Mucosa of stomach (tissue), 1 donor: ENCODE results near the gene MTERF1.

Experiments
- H3K27me3 ChIP-seq: one replicate; pipeline ENCODE4 v1.7.0; 2013; ENCODE audit warnings: mild to moderate bottlenecking, low read length; ENCODE audit not compliant: control insufficient read depth, insufficient read depth
- H3K36me3 ChIP-seq: one replicate; pipeline ENCODE4 v1.7.0; 2013; ENCODE audit warnings: low read length; ENCODE audit not compliant: control insufficient read depth, insufficient read depth
- H3K4me1 ChIP-seq: one replicate; pipeline ENCODE4 v1.7.0; 2013; ENCODE audit warnings: mild to moderate bottlenecking, low read length; ENCODE audit not compliant: control insufficient read depth, insufficient read depth
- H3K4me3 ChIP-seq: one replicate; pipeline ENCODE4 v1.7.0; 2013; ENCODE audit warnings: low read length
- H3K9ac ChIP-seq: one replicate; pipeline ENCODE4 v1.7.0; 2013; ENCODE audit warnings: mild to moderate bottlenecking, low read length, moderate library complexity
- H3K9me3 ChIP-seq: one replicate; pipeline ENCODE4 v1.7.0; 2013; ENCODE audit warnings: mild to moderate bottlenecking, low read length, moderate library complexity; ENCODE audit not compliant: control insufficient read depth
- donor health status: Pancreatic carcinoma.

MTERF1 gene

DNA sequence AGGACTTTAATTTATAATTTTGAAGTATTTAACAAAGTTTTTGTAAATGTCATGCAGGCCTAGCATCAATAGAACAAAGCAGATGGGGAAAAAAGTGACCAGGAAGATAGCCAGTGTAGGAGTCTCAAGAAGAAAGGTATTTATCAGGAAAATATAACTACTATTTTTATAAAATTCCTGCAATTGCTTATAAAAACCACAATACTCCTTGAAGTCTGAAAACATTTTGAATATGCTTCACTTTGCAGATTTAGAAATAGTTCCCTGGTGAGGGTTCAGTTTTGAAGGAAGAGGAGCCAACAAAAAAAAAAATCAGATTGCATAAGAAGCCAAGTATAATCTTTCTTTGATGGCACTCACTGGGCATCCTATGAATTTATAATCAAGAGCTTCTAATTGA lies 34.1 kb downstream of the MTERF1 start:
- Histone ChIP-seq H3K27me3 (no peaks in the 10 kb centered on the region), H3K36me3 (no peaks in the 10 kb centered on the region), H3K9ac (no peak overlapping the region), H3K4me1 (no peaks in the 10 kb centered on the region), H3K9me3 (no peaks in the 10 kb centered on the region), H3K4me3 (no peak overlapping the region)

DNA sequence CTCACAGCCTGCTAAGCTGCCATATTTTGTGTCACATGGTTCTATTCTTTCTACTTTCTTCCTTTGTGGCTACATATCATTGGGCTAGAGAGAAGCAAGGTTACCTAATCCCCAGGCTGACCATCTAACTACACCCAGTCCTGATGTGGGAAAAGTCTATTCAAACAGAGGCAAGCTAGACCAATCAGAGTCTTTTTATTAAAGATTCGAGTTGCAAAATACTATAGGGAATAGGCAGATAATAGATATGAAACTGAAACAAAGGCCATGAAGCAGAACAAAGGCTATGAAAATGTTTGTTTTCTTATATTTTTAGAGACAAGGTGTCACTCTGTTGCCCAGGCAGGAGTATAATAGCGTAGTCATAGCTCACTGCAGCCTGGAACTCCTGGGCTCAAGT lies 36.7 kb downstream of the MTERF1 start:
- Histone ChIP-seq H3K9ac (no peak overlapping the region), H3K36me3 (no peaks in the 10 kb centered on the region), H3K9me3 (no peaks in the 10 kb centered on the region), H3K4me3 (no peak overlapping the region), H3K4me1 (no peaks in the 10 kb centered on the region), H3K27me3 (no peaks in the 10 kb centered on the region)

DNA sequence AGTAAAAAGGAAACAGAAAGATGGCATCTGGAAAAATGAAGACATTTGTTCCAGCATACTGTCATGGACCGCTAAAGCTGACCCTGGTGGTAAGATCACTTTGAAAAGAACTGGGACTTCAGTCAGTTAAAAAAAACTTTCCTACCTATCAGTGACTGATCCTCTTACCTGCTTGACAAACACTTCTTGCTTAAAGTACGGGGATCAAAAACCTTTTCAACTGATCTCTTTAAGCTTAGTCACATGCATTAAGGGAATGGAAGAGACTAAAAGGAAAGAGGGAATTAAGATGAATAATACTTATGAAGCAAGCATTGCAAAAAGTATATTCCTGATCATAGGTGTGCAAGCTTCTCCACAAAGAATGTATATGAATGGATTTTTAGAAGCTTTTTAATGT lies 42.1 kb downstream of the MTERF1 start:
- H3K4me3 ChIP-seq: no peak overlapping the region
- no peaks in the 10 kb centered on the region for H3K4me1 ChIP-seq
- no peak overlapping the region for H3K9ac ChIP-seq
- no peaks in the 10 kb centered on the region for H3K27me3 ChIP-seq
- no peaks in the 10 kb centered on the region for H3K36me3 ChIP-seq
- no peaks in the 10 kb centered on the region for H3K9me3 ChIP-seq

DNA sequence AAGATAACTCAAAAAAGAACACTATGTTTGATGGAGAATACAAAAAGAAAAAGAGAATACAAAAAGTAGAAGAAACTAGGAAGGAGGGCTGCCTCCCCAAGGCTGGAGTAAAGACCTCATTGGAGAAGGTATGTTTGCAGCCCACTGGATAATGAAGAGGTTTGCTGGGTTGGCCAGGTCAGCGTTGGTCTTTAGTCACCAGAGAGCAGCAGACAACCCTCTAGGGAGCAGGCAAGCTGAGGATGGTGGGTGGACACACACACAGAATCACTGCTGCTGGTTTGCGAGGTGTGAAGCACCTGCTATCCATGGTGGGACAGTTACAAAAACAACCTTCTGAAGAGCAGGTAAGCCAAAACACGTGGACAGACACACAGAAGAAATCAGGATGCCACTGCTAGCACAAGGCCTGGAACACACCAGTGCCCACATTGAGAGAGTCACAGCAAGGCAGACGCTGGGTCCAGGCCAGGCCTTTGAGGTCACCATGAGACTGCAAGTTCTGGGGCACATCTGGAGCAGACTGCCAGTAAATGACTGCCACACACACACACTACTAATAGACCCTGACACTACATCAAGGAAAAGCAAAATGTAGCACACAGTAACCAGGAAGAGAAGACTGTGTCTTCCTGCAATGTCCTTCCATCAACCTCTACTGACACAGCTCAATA lies 43.0 kb downstream of the MTERF1 start:
- Histone ChIP-seq H3K4me1 (no peaks in the 10 kb centered on the region), H3K36me3 (no peaks in the 10 kb centered on the region), H3K27me3 (no peaks in the 10 kb centered on the region), H3K4me3 (no peak overlapping the region), H3K9ac (no peak overlapping the region), H3K9me3 (no peaks in the 10 kb centered on the region)

DNA sequence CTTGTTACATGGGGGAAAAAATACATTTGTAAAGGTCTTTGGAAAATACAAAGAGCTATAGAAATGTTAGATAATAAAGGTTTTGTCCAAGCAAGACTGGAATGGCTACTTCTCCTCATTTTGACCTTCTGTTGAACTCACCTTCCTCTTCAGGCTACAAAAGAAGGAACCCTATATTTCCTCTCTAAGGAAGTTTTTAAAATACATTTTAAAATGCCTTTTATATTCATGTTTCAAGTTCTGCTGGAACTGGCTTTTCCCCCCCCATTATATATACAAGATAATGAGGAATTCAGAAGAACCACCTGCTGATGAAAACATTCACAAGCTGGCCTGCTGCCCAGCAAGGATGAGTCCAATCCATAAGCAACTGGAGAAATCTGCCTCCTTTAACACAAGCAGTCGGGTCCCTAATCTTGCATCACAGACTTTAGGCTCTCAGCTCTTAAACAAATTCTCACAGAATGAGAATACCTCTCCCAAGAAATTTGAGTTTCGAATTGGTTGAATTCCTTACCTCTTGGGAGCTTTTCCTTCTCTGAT lies 44.6 kb downstream of the MTERF1 start:
- H3K9me3 ChIP-seq: no peaks in the 10 kb centered on the region
- no peak overlapping the region for H3K9ac ChIP-seq
- H3K27me3 ChIP-seq: no peaks in the 10 kb centered on the region
- no peaks in the 10 kb centered on the region for H3K4me1 ChIP-seq
- H3K36me3 ChIP-seq: no peaks in the 10 kb centered on the region
- H3K4me3 ChIP-seq: no peak overlapping the region

DNA sequence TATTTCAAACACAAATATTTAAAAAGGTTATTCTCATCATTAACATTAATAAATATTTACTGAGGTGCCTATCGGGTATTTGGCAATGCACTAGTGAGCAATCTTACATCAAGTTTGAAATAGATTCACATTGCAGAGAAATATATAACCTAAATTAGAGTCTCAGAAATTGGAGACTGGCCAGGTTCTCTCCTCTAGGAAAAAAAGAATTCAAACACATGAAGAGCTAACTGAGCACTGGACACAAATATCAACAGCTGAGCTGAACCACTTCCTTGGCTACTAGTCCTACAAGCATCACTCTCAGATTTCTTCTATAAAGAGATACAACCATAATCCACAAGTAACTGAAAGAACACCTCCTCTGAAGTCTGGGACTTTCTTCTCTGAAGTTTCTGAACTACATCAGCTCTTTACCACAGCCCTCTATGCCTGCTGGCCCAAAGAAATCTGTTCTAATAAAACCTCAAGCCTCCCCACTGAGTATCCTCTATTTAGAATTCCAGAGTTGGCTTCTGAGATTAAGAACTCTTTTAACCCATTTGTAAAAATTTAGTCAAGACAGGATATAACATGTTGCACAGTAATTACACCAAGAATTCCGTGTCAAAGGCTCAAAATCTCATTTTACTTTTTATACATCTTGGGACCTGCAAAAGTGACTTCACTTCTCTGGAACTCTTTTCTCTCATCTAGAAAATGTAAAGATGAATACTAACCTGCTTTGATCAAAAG lies 45.2 kb downstream of the MTERF1 start:
- H3K9me3 ChIP-seq: no peaks in the 10 kb centered on the region
- no peaks in the 10 kb centered on the region for H3K4me1 ChIP-seq
- no peaks in the 10 kb centered on the region for H3K27me3 ChIP-seq
- H3K9ac ChIP-seq: no peak overlapping the region
- no peaks in the 10 kb centered on the region for H3K36me3 ChIP-seq
- H3K4me3 ChIP-seq: no peak overlapping the region

DNA sequence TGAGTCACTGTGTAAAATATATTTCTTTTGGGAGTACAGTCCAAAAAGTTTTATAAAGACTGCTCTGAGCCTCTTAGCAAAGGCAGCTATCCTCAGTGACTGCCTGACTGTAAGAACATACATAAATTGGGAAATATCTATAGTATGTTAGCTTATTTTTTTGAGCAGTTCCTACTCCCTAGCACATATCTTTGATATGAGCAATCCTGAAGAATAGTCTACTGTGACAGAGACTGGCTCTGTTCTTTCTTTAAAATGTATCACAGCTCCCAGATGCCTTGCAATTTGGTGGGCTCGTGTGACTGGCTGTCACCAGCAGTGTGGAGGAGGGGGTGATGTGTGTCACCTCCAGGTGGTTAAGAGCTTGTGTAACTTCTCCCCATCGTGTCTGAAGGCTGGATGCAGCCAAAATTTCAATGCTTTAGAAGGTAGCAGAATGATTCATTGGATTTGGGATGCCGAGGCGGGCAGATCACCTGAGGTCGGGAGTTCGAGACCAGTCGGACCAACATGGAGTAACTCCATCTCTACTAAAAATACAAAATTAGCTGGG lies 47.9 kb downstream of the MTERF1 start:
- Histone ChIP-seq H3K9me3 (no peaks in the 10 kb centered on the region), H3K27me3 (no peaks in the 10 kb centered on the region), H3K4me3 (no peak overlapping the region), H3K9ac (no peak overlapping the region), H3K4me1 (peaks cover 6% of the 10 kb centered on the region), H3K36me3 (no peaks in the 10 kb centered on the region)

- H3K27me3 ChIP-seq: no peaks in the 10 kb centered on the region
These were observed 53.3 kb downstream of the MTERF1 start for GRCh38 chr7:91827169-91827568.

DNA sequence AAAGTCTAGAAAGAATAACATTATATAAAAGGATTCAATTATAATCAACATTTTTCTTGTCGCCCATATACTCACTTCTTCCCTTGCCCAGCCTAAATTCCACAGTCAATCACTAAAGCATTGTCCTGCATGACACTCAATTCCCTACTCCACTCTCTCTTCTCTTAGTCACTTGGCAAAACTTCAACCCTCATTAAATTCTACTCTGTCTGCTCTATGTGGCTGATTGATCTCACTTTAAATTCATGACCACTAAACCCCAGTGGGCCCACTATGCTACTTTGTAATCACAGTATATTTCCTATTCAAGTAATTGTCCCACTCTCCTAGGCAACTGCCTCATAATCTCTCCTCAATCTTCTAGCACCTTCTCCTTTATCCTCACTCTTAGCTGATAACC lies 54.1 kb downstream of the MTERF1 start:
- Histone ChIP-seq H3K9ac (no peak overlapping the region), H3K36me3 (no peaks in the 10 kb centered on the region), H3K27me3 (no peaks in the 10 kb centered on the region), H3K4me3 (no peak overlapping the region), H3K4me1 (peaks cover 6% of the 10 kb centered on the region), H3K9me3 (no peaks in the 10 kb centered on the region)

More at GRCh38 chr7:91827169-91827568, 53.3 kb downstream of the MTERF1 start:
- Histone ChIP-seq H3K4me1 (peaks cover 6% of the 10 kb centered on the region), H3K9me3 (no peaks in the 10 kb centered on the region), H3K9ac (no peak overlapping the region), H3K36me3 (no peaks in the 10 kb centered on the region), H3K4me3 (no peak overlapping the region)

- no peaks in the 10 kb centered on the region for H3K9me3 ChIP-seq
These were observed 56.3 kb downstream of the MTERF1 start for GRCh38 chr7:91824201-91824600.

More at GRCh38 chr7:91824201-91824600, 56.3 kb downstream of the MTERF1 start:
- Histone ChIP-seq H3K9ac (no peak overlapping the region), H3K4me1 (peaks cover 3% of the 10 kb centered on the region), H3K27me3 (no peaks in the 10 kb centered on the region), H3K36me3 (no peaks in the 10 kb centered on the region), H3K4me3 (no peak overlapping the region)
